HEK293 (cell line): Measurements from ENCODE around the gene UBXN1.

Experiments
- AEBP2 ChIP-seq: fragments of 450-650 bp; formaldehyde crosslinking; IDR thresholded peaks from 2 replicates; pipeline ENCODE4 v1.5.1; 2016; ENCODE audit warnings: missing biosample characterization, missing genetic modification characterization, borderline replicate concordance
- MZF1 ChIP-seq: fragments of 450-650 bp; formaldehyde crosslinking; IDR thresholded peaks from 2 replicates; pipeline ENCODE4 v1.5.1; 2017; ENCODE audit warnings: missing biosample characterization, missing genetic modification characterization, borderline replicate concordance
- PRDM4 ChIP-seq: fragments of 450-650 bp; formaldehyde crosslinking; IDR thresholded peaks from 2 replicates; pipeline ENCODE4 v1.5.1; 2017; ENCODE audit warnings: missing biosample characterization, missing genetic modification characterization
- SP3 ChIP-seq: fragments of 450-650 bp; formaldehyde crosslinking; IDR thresholded peaks from 2 replicates; pipeline ENCODE4 v1.5.1; 2016; ENCODE audit warnings: missing biosample characterization, missing genetic modification characterization
- ZBTB10 ChIP-seq: fragments of 450-650 bp; formaldehyde crosslinking; IDR thresholded peaks from 2 replicates; pipeline ENCODE4 v1.5.1; 2016; ENCODE audit warnings: missing biosample characterization, missing genetic modification characterization
- ZBTB20 ChIP-seq: fragments of 450-650 bp; formaldehyde crosslinking; IDR thresholded peaks from 2 replicates; pipeline ENCODE4 v1.5.1; 2016; ENCODE audit warnings: missing biosample characterization, missing genetic modification characterization
- ZFHX2 ChIP-seq: fragments of 450-650 bp; formaldehyde crosslinking; conservative IDR thresholded peaks from 2 replicates; pipeline ENCODE4 v1.5.1; 2016; ENCODE audit warnings: missing biosample characterization, missing genetic modification characterization
- ZNF133 ChIP-seq: fragments of 450-650 bp; formaldehyde crosslinking; IDR thresholded peaks from 2 replicates; pipeline ENCODE4 v1.5.1; 2016; ENCODE audit warnings: missing biosample characterization, missing genetic modification characterization
- ZNF211 ChIP-seq: fragments of 450-650 bp; formaldehyde crosslinking; IDR thresholded peaks from 2 replicates; pipeline ENCODE4 v1.5.1; 2016; ENCODE audit warnings: low read depth, missing biosample characterization, missing genetic modification characterization
- ZNF335 ChIP-seq: fragments of 450-650 bp; formaldehyde crosslinking; conservative IDR thresholded peaks from 2 replicates; pipeline ENCODE4 v1.5.1; 2016; ENCODE audit warnings: missing biosample characterization, missing genetic modification characterization
- ZNF341 ChIP-seq: fragments of 450-650 bp; formaldehyde crosslinking; IDR thresholded peaks from 2 replicates; pipeline ENCODE4; 2016; ENCODE audit warnings: low read depth, missing biosample characterization, missing genetic modification characterization
- ZNF518A ChIP-seq: fragments of 450-650 bp; formaldehyde crosslinking; conservative IDR thresholded peaks from 2 replicates; pipeline ENCODE4 v1.5.1; 2016; ENCODE audit warnings: low read depth, missing biosample characterization, missing genetic modification characterization
- ZNF521 ChIP-seq: fragments of 450-650 bp; formaldehyde crosslinking; IDR thresholded peaks from 2 replicates; pipeline ENCODE4 v1.5.1; 2017; ENCODE audit warnings: missing biosample characterization, mild to moderate bottlenecking, missing genetic modification characterization
- ZNF530 ChIP-seq: fragments of 450-650 bp; formaldehyde crosslinking; IDR thresholded peaks from 2 replicates; pipeline ENCODE4 v1.5.1; 2016; ENCODE audit warnings: low read depth, missing biosample characterization, missing genetic modification characterization

The UBXN1 gene

GRCh38 chr11:62664405-62665074 lies 14.3 kb downstream of the UBXN1 start (continued):
- TF ChIP-seq SP3 (no peak), ZFHX2 (tag by site-specific recombination) (peak; percentile 51), ZNF521 (tag by site-specific recombination) (no peak), ZNF133 (tag by site-specific recombination) (no peak), ZBTB20 (peak; percentile 89), AEBP2 (tag by site-specific recombination) (no peak), ZNF335 (peak; percentile 41; the same call in 1 of the 2 replicates), ZBTB10 (no peak), MZF1 (no peak), PRDM4 (tag by site-specific recombination) (no peak), ZNF211 (no peak), ZNF341 (tag by site-specific recombination) (peak; percentile 87), ZNF518A (tag by site-specific recombination) (no peak), ZNF530 (tag by site-specific recombination) (no peak)
